H1 (cell line): ENCODE data around the gene ALKBH1.

Experiments
- BCL11A ChIP-seq, 2 experiments: IDR thresholded peaks; one replicate each; pipeline ENCODE4 v1.6.1; 2011; ENCODE audit warnings: low read depth in 2 of 2, low read length in 2 of 2, mild to moderate bottlenecking in 2 of 2
- CREB1 ChIP-seq: IDR thresholded peaks from 2 replicates; pipeline ENCODE4 v1.6.1; 2012; ENCODE audit warnings: inconsistent platforms
- CTCF ChIP-seq, 3 experiments: IDR thresholded peaks; 1 replicate in 2 of 3; 2 replicates in 1 of 3; pipeline versions ENCODE4 v1.5.1 to v1.6.1; 2011; ENCODE audit warnings: low read length in 3 of 3, mild to moderate bottlenecking in 3 of 3, inconsistent platforms in 2 of 3, low read depth in 1 of 3, moderate library complexity in 1 of 3; ENCODE audit not compliant: insufficient read depth in 1 of 3; ENCODE audit errors: control extremely low read depth in 1 of 3
- JUND ChIP-seq: IDR thresholded peaks from 2 replicates; pipeline ENCODE4 v1.6.1; 2011; ENCODE audit warnings: mild to moderate bottlenecking, improper control_type of control experiment, low read length
- SP2 ChIP-seq: IDR thresholded peaks from 2 replicates; pipeline ENCODE4 v1.6.1; 2012; ENCODE audit warnings: mild to moderate bottlenecking, low read length, inconsistent platforms
- TAF1 ChIP-seq: IDR thresholded peaks from 2 replicates; pipeline ENCODE4 v1.6.1; 2011; ENCODE audit warnings: mild to moderate bottlenecking, low read depth, low read length
- TCF12 ChIP-seq: IDR thresholded peaks from 2 replicates; pipeline ENCODE4 v1.6.1; 2011; ENCODE audit warnings: low read depth, mild to moderate bottlenecking, low read length

- no peak for TF ChIP-seq BCL11A (IDR thresholded peaks at IDR 0.05; ENCODE audit: low read depth in 2 of 2, low read length in 2 of 2)
- no peak for TF ChIP-seq TAF1
- TF ChIP-seq CREB1, result no peak
- no peak for TF ChIP-seq JUND
- TF ChIP-seq CTCF (IDR thresholded peaks at IDR 0.05; ENCODE audit: control extremely low read depth in 1 of 3, insufficient read depth in 1 of 3, low read depth in 1 of 3, low read length in 3 of 3), result no peak
- no peak for TF ChIP-seq TCF12
- no peak for TF ChIP-seq SP2
Measured at GRCh38 chr14:77722301-77722700, 14.5 kb upstream of the ALKBH1 start.
